Measurements from ENCODE around the gene COPRS. TPM values are rescaled to one million over a fixed set of nuclear protein-coding genes. Genes with fewer than 3 reads are reported as not detected.

The COPRS gene
- total RNA-seq, 1 donor from 2014 or later: 33.6 TPM

GRCh38 chr17:31877911-31878702, 19.1 kb upstream of the COPRS start:
- TF ChIP-seq, protein P1, sequence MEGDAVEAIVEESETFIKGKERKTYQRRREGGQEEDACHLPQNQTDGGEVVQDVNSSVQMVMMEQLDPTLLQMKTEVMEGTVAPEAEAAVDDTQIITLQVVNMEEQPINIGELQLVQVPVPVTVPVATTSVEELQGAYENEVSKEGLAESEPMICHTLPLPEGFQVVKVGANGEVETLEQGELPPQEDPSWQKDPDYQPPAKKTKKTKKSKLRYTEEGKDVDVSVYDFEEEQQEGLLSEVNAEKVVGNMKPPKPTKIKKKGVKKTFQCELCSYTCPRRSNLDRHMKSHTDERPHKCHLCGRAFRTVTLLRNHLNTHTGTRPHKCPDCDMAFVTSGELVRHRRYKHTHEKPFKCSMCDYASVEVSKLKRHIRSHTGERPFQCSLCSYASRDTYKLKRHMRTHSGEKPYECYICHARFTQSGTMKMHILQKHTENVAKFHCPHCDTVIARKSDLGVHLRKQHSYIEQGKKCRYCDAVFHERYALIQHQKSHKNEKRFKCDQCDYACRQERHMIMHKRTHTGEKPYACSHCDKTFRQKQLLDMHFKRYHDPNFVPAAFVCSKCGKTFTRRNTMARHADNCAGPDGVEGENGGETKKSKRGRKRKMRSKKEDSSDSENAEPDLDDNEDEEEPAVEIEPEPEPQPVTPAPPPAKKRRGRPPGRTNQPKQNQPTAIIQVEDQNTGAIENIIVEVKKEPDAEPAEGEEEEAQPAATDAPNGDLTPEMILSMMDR (IDR thresholded peaks at IDR 0.05; ENCODE audit: unreplicated experiment): no peak
- Mint-ChIP-seq H3K36me3 (ENCODE audit: insufficient read depth) (peaks cover 22% of the 10 kb centered on the region), H3K4me3 (ENCODE audit: low read depth) (no peak overlapping the region), H3K9me3 (ENCODE audit: low read depth) (no peaks in the 10 kb centered on the region), H3K27ac (no peak overlapping the region), H3K4me1 (ENCODE audit: low read depth) (no peaks in the 10 kb centered on the region), H3K27me3 (no peaks in the 10 kb centered on the region)
- DNase-seq (ENCODE audit: low spot score, unreplicated experiment): no peak

- H3K4me1 Mint-ChIP-seq (ENCODE audit: low read depth): no peaks in the 10 kb centered on the region
- no peaks in the 10 kb centered on the region for H3K9me3 Mint-ChIP-seq (ENCODE audit: low read depth)
- H3K36me3 Mint-ChIP-seq (ENCODE audit: insufficient read depth): peaks cover 23% of the 10 kb centered on the region
- H3K4me3 Mint-ChIP-seq (ENCODE audit: low read depth): no peak overlapping the region
- DNase-seq (ENCODE audit: low spot score, unreplicated experiment): no peak
- no peak overlapping the region for H3K27ac Mint-ChIP-seq
- TF ChIP-seq, protein P1 (IDR thresholded peaks at IDR 0.05; ENCODE audit: unreplicated experiment): no peak
- no peaks in the 10 kb centered on the region for H3K27me3 Mint-ChIP-seq
Observed at GRCh38 chr17:31877341-31877740, 18.3 kb upstream of the COPRS start.

DNA sequence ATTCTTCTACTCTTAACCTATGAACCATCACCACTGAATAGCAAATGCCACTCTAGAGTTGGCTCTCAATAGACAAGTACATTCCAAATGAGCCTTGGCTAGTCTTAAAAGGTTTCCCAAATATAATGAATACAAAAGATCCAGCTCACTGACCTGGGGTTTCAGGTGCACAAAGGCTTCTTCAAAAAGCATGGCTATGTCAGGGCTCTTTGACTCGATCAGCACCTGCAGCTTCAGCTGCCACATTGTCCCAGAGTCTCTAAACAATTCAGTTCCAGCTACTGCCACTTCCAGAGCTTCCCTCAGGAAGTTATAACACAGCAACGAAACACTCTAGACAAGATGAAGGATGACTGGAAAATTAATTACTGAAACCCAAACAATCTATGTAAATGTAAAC, 16.0 kb upstream of the COPRS start:
- Mint-ChIP-seq H3K27ac (no peak overlapping the region), H3K27me3 (no peaks in the 10 kb centered on the region), H3K36me3 (ENCODE audit: insufficient read depth) (peaks cover 26% of the 10 kb centered on the region), H3K4me1 (ENCODE audit: low read depth) (no peaks in the 10 kb centered on the region), H3K9me3 (ENCODE audit: low read depth) (no peaks in the 10 kb centered on the region), H3K4me3 (ENCODE audit: low read depth) (no peak overlapping the region)
- TF ChIP-seq, protein P1 (IDR thresholded peaks at IDR 0.05; ENCODE audit: unreplicated experiment): no peak
- DNase-seq (ENCODE audit: low spot score, unreplicated experiment): no peak

- Mint-ChIP-seq H3K4me1 (ENCODE audit: low read depth) (no peaks in the 10 kb centered on the region), H3K36me3 (ENCODE audit: insufficient read depth) (peaks cover 34% of the 10 kb centered on the region), H3K9me3 (ENCODE audit: low read depth) (no peaks in the 10 kb centered on the region), H3K27ac (no peak overlapping the region), H3K4me3 (ENCODE audit: low read depth) (no peak overlapping the region), H3K27me3 (no peaks in the 10 kb centered on the region)
- TF ChIP-seq, protein P1 (IDR thresholded peaks at IDR 0.05; ENCODE audit: unreplicated experiment): no peak
- DNase-seq (ENCODE audit: low spot score, unreplicated experiment): no peak
Observed at GRCh38 chr17:31869797-31870568, 10.9 kb upstream of the COPRS start.

DNA sequence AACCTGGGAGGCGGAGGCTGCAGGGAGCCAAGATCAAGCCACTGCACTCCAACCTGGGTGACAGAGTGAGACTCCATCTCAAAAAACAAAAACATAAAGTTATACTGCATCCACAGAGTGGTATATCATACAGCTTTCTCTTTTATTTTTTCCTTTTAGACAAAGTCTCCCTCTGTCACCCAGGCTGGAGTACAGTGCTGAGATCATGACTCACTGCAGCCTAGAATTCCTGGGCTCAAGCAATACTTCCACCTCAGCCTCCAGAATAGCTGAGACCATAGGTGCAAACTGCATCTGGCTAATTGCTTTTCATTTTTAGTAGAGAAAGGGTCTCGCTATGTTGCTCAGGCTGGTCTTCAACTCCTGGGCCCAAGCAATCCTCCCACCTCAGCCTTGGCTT, 10.0 kb upstream of the COPRS start:
- TF ChIP-seq, protein P1 (IDR thresholded peaks at IDR 0.05; ENCODE audit: unreplicated experiment): no peak
- no peaks in the 10 kb centered on the region for H3K9me3 Mint-ChIP-seq (ENCODE audit: low read depth)
- no peak for DNase-seq (ENCODE audit: low spot score, unreplicated experiment)
- H3K4me1 Mint-ChIP-seq (ENCODE audit: low read depth): no peaks in the 10 kb centered on the region
- H3K36me3 Mint-ChIP-seq (ENCODE audit: insufficient read depth): peaks cover 33% of the 10 kb centered on the region
- no peak overlapping the region for H3K4me3 Mint-ChIP-seq (ENCODE audit: low read depth)
- no peak overlapping the region for H3K27ac Mint-ChIP-seq
- no peaks in the 10 kb centered on the region for H3K27me3 Mint-ChIP-seq

Data from progenitor cell of endocrine pancreas (in vitro differentiated cells).